Nephron (organoid): Measurements from ENCODE around the gene EREG.

Experiments used
- H3K27ac Mint-ChIP-seq, 3 experiments: 2 replicates each; pipeline ENCODE4 v1.8.0; 2020; ENCODE audit warnings: mixed read lengths in 3 of 3, mild to moderate bottlenecking in 2 of 3, moderate library complexity in 1 of 3
- H3K27me3 Mint-ChIP-seq: 2 replicates; pipeline ENCODE4 v1.8.0; 2021; ENCODE audit warnings: low read depth, mild to moderate bottlenecking, moderate library complexity, mixed read lengths
- H3K36me3 Mint-ChIP-seq: 2 replicates; pipeline ENCODE4 v1.8.0; 2020; ENCODE audit warnings: low read depth, mixed read lengths
- H3K4me1 Mint-ChIP-seq: 2 replicates; pipeline ENCODE4 v1.8.0; 2020; ENCODE audit warnings: mixed read lengths
- H3K4me3 Mint-ChIP-seq, 3 experiments: 2 replicates each; pipeline ENCODE4 v1.8.0; 2020; ENCODE audit warnings: mild to moderate bottlenecking in 3 of 3, mixed read lengths in 3 of 3, moderate library complexity in 2 of 3
- H3K9me3 Mint-ChIP-seq: 2 replicates; pipeline ENCODE4 v1.8.0; 2020; ENCODE audit warnings: mixed read lengths
- TF ChIP-seq, protein P1 (sequence below), 3 experiments: fragments of 200-600 bp; sonication (generic); IDR thresholded peaks; one replicate each; pipeline ENCODE4 v1.5.0; 2021; ENCODE audit warnings: antibody characterized with exemption in 3 of 3; ENCODE audit not compliant: unreplicated experiment in 3 of 3

The EREG gene

DNA sequence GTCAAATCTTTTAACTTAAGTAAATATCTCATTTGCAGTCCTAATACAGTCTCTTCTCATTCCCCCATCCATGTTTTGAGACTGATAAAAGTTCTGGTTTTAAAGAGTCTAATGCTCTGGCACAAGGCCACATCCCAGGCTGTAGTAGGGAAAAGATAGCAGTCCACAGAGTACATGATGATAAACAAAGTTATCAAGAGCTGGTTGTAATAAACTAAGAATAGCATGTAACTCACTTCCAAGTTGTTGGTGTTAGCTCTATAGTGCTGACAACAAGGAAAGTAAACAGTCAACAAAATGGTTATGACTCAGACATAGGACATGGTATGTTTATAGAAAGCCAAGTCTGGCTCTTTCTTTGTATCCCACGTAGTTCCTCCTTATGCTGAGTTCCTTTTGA, 58.2 kb downstream of the EREG start:
- TF ChIP-seq, protein P1, sequence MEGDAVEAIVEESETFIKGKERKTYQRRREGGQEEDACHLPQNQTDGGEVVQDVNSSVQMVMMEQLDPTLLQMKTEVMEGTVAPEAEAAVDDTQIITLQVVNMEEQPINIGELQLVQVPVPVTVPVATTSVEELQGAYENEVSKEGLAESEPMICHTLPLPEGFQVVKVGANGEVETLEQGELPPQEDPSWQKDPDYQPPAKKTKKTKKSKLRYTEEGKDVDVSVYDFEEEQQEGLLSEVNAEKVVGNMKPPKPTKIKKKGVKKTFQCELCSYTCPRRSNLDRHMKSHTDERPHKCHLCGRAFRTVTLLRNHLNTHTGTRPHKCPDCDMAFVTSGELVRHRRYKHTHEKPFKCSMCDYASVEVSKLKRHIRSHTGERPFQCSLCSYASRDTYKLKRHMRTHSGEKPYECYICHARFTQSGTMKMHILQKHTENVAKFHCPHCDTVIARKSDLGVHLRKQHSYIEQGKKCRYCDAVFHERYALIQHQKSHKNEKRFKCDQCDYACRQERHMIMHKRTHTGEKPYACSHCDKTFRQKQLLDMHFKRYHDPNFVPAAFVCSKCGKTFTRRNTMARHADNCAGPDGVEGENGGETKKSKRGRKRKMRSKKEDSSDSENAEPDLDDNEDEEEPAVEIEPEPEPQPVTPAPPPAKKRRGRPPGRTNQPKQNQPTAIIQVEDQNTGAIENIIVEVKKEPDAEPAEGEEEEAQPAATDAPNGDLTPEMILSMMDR (IDR thresholded peaks at IDR 0.05; ENCODE audit: unreplicated experiment in 3 of 3) = no peak
- no peaks in the 10 kb centered on the region for H3K27me3 Mint-ChIP-seq
- H3K4me3 Mint-ChIP-seq = no peak overlapping the region
- no peaks in the 10 kb centered on the region for H3K9me3 Mint-ChIP-seq
- peak overlapping the region in 1 of 3 experiments; percentile 10 for H3K27ac Mint-ChIP-seq
- H3K36me3 Mint-ChIP-seq = no peaks in the 10 kb centered on the region
- H3K4me1 Mint-ChIP-seq = no peaks in the 10 kb centered on the region

DNA sequence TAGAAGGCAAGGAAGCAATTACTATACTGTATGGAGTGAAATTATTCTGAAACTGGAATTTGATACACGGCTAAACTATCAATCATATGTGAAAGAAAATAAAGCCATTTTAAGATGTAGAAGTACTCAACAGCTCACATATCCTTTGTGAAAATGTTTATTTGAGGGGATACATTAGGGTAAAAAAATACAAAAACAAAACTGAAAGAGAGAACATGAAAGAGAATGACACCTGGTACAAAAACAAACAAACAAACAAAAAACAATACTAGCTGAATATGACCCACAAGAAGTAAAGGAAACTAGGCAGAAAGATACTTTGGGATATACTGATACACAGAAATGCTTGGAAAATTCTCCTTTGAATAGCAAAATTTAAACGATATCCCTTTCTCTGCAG, 59.2 kb downstream of the EREG start:
- Mint-ChIP-seq H3K36me3 (no peaks in the 10 kb centered on the region), H3K4me3 (no peak overlapping the region), H3K4me1 (no peaks in the 10 kb centered on the region), H3K27ac (no peak overlapping the region), H3K9me3 (no peaks in the 10 kb centered on the region), H3K27me3 (no peaks in the 10 kb centered on the region)
- TF ChIP-seq, protein P1 (IDR thresholded peaks at IDR 0.05; ENCODE audit: unreplicated experiment in 3 of 3) = no peak

DNA sequence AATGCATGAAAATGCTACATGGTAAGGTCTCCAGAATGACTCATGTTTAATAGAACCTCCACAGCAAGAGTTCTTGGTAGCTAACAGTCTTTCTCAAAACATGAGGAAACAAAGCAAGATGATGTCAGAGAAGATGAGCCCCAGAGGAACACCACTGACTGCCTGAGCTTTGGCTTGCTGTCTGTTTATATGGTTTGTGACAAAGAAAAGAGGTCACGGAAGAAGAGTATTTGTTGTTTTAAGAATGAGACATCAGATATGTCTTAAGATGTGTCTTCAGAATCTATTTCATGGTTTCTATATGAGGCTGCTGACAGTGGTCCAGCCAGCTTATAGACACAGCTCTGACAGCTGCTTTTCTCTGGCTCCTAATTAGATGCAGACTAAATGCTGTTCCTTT, 61.2 kb downstream of the EREG start:
- TF ChIP-seq, protein P1 (IDR thresholded peaks at IDR 0.05; ENCODE audit: unreplicated experiment in 3 of 3) = no peak
- H3K36me3 Mint-ChIP-seq = no peaks in the 10 kb centered on the region
- no peaks in the 10 kb centered on the region for H3K4me1 Mint-ChIP-seq

DNA sequence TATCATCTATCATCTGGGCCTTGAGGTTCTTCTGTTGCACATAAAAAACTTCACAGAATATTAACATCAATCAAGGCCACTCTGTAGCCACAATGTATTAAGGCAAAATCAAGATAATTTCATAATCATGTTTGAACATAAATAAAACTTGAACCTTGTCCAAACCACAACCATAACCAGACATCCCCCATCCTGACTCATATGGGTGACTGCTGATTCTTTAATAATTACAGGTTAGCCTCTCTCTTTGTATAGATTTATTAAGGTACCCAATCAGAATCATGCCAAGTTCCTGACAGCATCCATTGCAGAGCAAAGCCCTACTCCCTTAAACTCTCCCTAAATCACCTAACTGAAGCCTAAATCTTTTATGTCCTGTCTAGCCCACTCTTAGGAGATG, 63.3 kb downstream of the EREG start:
- Mint-ChIP-seq H3K4me1 (no peaks in the 10 kb centered on the region), H3K4me3 (no peak overlapping the region), H3K27ac (no peak overlapping the region), H3K9me3 (no peaks in the 10 kb centered on the region), H3K27me3 (no peaks in the 10 kb centered on the region), H3K36me3 (no peaks in the 10 kb centered on the region)
- TF ChIP-seq, protein P1 (IDR thresholded peaks at IDR 0.05; ENCODE audit: unreplicated experiment in 3 of 3) = no peak

More for the DNA sequence above, 61.2 kb downstream of the EREG start:
- Mint-ChIP-seq H3K4me3 (no peak overlapping the region), H3K27me3 (no peaks in the 10 kb centered on the region), H3K9me3 (no peaks in the 10 kb centered on the region), H3K27ac (no peak overlapping the region)

DNA sequence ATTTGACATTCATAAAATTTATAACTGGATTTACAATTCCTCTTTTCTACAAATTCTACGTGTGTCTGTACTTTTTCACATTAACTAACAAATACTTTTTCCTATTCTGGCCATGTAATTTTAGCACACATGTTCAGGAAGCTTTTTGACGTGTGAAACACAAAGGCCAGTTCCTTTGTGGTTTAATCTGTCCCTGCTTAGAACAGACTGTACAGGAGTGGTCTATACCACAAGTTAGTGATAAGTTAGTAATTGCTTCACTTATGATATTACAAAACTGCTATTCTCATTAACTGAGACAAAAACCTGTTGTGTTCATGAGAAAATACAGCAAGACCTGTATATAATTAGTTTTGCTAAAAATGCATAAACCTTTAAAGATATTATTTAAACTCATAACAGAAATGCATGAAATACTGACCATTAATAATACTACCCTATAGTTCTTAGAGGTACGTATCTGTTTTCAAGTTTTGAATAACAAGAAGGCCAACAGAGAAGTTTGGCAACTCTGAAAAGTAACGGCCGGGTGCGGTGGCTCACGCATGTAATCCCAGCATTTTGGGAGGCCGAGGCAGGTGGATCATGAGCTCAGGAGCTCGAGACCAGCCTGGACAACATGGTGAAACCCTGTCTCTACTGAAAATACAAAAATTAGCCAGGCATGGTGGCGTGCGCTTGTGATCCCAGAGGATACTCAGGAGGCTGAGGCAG, 66.3 kb downstream of the EREG start:
- Mint-ChIP-seq H3K36me3 (no peaks in the 10 kb centered on the region), H3K9me3 (no peaks in the 10 kb centered on the region), H3K4me3 (no peak overlapping the region), H3K27ac (no peak overlapping the region), H3K27me3 (no peaks in the 10 kb centered on the region), H3K4me1 (no peaks in the 10 kb centered on the region)
- TF ChIP-seq, protein P1 (IDR thresholded peaks at IDR 0.05; ENCODE audit: unreplicated experiment in 3 of 3) = no peak

DNA sequence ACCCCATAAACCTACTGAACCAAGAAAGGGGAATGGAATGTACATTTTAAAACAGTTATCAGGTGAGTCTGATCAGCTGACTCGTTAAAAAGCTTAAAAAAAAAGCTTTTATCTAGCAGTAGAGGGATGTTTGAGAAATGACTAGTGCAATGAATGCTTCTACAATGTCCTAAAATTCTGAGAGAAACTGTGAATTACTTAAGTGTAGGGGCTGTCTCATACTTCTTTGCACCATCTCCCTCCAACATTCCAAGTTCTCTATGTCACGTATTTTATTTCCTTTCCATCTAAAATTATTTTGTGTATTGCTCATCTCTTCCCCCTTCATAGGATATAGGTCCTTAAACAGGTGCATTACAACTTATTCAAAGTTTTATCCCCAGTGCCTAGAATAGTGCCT, 68.1 kb downstream of the EREG start:
- Mint-ChIP-seq H3K9me3 (no peaks in the 10 kb centered on the region), H3K36me3 (no peaks in the 10 kb centered on the region), H3K4me3 (no peak overlapping the region), H3K27me3 (no peaks in the 10 kb centered on the region), H3K4me1 (no peaks in the 10 kb centered on the region), H3K27ac (no peak overlapping the region)
- TF ChIP-seq, protein P1 (IDR thresholded peaks at IDR 0.05; ENCODE audit: unreplicated experiment in 3 of 3) = no peak
